Measurements from ENCODE around the gene GRM1.

Gene GRM1

GRCh38 chr6:146402476-146402875 lies 373.6 kb downstream of the GRM1 start:
- DNase-seq = no peak

- DNase-seq = no peak
Measured at GRCh38 chr6:146408583-146408982, 379.7 kb downstream of the GRM1 start.

- DNase-seq = no peak
Measured at GRCh38 chr6:146410851-146411595, 382.2 kb downstream of the GRM1 start.

GRCh38 chr6:146419576-146419975 lies 390.7 kb downstream of the GRM1 start:
- DNase-seq = no peak

- DNase-seq = no peak
Measured at GRCh38 chr6:146420255-146420654, 391.4 kb downstream of the GRM1 start.

- DNase-seq = no peak
Measured at GRCh38 chr6:146422789-146423375, 394.0 kb downstream of the GRM1 start.

- DNase-seq = no peak
Measured at GRCh38 chr6:146423452-146423851, 394.6 kb downstream of the GRM1 start.

- DNase-seq = no peak
Measured at GRCh38 chr6:146426516-146426915, 397.7 kb downstream of the GRM1 start.

- DNase-seq = no peak
Measured at GRCh38 chr6:146429831-146430230, 401.0 kb downstream of the GRM1 start.

GRCh38 chr6:146433881-146434731 lies 405.2 kb downstream of the GRM1 start:
- DNase-seq = no peak

GRCh38 chr6:146434732-146435390 lies 406.0 kb downstream of the GRM1 start:
- DNase-seq = no peak

- DNase-seq = no peak
Measured at GRCh38 chr6:146441907-146442306, 413.0 kb downstream of the GRM1 start.

GRCh38 chr6:146444189-146444588 lies 415.3 kb downstream of the GRM1 start:
- no peak for DNase-seq

GRCh38 chr6:146445233-146445632 lies 416.4 kb downstream of the GRM1 start:
- no peak for DNase-seq

GRCh38 chr6:146456886-146457285 lies 428.0 kb downstream of the GRM1 start:
- no peak for DNase-seq

- DNase-seq = no peak
Measured at GRCh38 chr6:146460941-146461340, 432.1 kb downstream of the GRM1 start.

GRCh38 chr6:146470091-146470770 lies 441.4 kb downstream of the GRM1 start:
- no peak for DNase-seq

GRCh38 chr6:146472918-146473317 lies 444.1 kb downstream of the GRM1 start:
- DNase-seq = no peak

- no peak for DNase-seq
Measured at GRCh38 chr6:146481527-146481926, 452.7 kb downstream of the GRM1 start.

- no peak for DNase-seq
Measured at GRCh38 chr6:146484411-146484810, 455.5 kb downstream of the GRM1 start.

Data from stimulated activated CD4-positive, alpha-beta T cell treated with anti-CD3 and anti-CD28 coated beads, Interleukin-2, amount 100 ng/mL, for 24 hours (primary cell).